Suprapubic skin (tissue), 4 donors: ENCODE data around the gene ZNF691.

Experiments used
- EP300 ChIP-seq: sonication (generic); formaldehyde crosslinking; IDR thresholded peaks from one replicate; pipeline ENCODE4 v1.6.1; 2017; ENCODE audit warnings: antibody characterized with exemption
- POLR2A ChIP-seq, 2 donors: fragments of 450-650 bp; IDR thresholded peaks; one replicate each; pipeline ENCODE4 v1.6.1; 2017; ENCODE audit warnings: antibody characterized with exemption in 2 of 2, mild to moderate bottlenecking in 2 of 2, moderate library complexity in 2 of 2
- POLR2AphosphoS5 ChIP-seq, 3 donors: sonication (generic); formaldehyde crosslinking; IDR thresholded peaks; one replicate each; pipeline ENCODE4 v1.6.1; 2017; ENCODE audit warnings: antibody characterized with exemption in 3 of 3
- TF ChIP-seq, protein P1 (sequence below), 2 donors: fragments of 200-600 bp in 1 of 2; fragments of 450-650 bp in 1 of 2; sonication (generic) in 1 of 2; IDR thresholded peaks; one replicate each; pipeline ENCODE4 v1.5.1; 2016 to 2019; ENCODE audit warnings: antibody characterized with exemption in 2 of 2, mild to moderate bottlenecking in 1 of 2, moderate library complexity in 1 of 2

DNA sequence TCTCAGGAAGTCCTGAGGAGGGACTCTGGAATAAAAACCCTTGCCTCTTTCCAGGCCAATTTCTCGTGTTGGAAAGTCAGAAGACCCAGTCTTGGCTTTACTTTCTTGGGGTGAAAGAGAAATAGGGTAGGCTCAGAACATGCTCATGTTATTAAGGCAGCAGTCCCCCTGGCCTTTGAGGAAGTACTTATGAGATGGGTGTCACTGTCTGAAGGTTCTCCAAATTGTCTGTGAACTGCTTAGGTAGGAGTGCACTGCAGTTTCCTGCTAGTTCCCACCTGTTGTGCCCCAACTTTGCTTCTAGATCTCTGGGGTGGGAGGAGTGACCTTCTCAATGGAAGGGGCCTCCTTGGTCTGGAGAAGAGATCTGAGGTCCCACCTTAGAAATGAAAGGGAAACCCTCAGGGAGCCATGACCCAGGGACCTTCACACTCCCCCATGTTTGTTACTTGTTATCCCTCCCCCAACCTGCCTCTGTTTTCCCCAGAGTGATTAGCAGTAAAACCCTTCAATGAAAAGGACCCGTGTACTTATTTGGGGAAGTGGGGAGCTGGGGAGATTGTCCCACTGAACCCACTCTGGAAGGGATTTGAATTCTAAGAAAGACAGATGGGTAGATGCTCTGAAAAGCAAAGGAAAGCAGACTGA, 5.7 kb downstream of the ZNF691 start:
- TF ChIP-seq, protein P1, sequence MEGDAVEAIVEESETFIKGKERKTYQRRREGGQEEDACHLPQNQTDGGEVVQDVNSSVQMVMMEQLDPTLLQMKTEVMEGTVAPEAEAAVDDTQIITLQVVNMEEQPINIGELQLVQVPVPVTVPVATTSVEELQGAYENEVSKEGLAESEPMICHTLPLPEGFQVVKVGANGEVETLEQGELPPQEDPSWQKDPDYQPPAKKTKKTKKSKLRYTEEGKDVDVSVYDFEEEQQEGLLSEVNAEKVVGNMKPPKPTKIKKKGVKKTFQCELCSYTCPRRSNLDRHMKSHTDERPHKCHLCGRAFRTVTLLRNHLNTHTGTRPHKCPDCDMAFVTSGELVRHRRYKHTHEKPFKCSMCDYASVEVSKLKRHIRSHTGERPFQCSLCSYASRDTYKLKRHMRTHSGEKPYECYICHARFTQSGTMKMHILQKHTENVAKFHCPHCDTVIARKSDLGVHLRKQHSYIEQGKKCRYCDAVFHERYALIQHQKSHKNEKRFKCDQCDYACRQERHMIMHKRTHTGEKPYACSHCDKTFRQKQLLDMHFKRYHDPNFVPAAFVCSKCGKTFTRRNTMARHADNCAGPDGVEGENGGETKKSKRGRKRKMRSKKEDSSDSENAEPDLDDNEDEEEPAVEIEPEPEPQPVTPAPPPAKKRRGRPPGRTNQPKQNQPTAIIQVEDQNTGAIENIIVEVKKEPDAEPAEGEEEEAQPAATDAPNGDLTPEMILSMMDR (IDR thresholded peaks at IDR 0.05): no peak
- TF ChIP-seq EP300: no peak
- TF ChIP-seq POLR2AphosphoS5 (IDR thresholded peaks at IDR 0.05): no peak
- no peak for TF ChIP-seq POLR2A (IDR thresholded peaks at IDR 0.05)
